Activated T-helper 1 cell treated with Interleukin-2 at 50 U/mL for 16 hours (primary cell): ENCODE data around the gene LSG1.
"Not testable (repeated sequence)": the region's sequence is repeated elsewhere in the genome, so short reads cannot be mapped to it uniquely, and the experiment has no call there.

Experiments
- DNase-seq: peaks from one replicate; pipeline ENCODE4 v3.0.0-alpha.2; 2020; ENCODE audit warnings: low read depth

The LSG1 gene

DNA sequence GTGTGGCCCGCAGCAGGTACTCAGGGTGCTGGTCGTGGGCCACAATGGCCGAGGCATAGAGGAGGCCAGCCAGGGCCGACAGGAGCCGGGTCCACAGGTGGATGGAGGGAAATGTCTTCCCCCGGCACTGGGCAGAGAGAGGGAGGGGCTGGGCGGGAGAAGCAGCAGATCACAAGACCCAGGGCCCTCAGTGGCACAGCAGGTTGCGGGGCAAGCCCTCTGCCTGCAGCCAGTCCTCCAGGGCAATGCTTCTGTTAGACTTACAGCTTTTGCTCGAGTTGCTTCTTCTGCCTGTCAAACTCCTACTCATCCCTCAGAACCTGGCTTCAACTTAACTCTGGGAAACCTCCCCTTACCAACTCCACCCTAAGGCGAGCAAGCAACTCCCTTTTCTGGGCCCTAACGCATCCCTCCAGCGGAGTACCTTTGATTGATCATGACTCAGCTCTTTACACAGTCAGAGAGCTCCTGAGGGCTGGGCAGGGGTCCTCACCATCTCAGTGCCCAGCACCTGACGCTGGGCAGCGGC lies 54.8 kb downstream of the LSG1 start:
- no peak for DNase-seq

- no peak for DNase-seq
These were observed 56.8 kb downstream of the LSG1 start for GRCh38 chr3:194615226-194615625.

- no peak for DNase-seq
These were observed 59.8 kb downstream of the LSG1 start for GRCh38 chr3:194612221-194612620.

DNA sequence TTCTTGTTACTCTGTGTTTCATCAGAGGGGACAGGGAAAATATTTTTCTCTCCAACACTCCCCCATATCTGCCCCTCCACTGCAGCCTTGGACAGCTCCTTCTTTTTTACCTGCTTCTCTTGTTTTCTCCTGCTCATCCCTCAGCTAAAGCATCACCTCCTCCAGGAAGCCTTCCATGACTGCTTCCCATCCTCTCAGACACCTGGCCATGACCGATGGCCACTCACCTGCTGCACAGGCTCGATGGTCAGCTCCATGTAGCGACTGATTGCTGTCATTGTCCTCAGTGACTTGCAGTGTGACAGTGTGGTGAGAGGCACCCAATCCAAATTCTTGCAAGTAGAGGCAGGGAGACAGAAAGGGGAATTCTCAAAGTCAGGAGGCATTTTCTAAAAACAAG lies 61.3 kb downstream of the LSG1 start:
- no peak for DNase-seq

GRCh38 chr3:194609601-194610000 lies 62.4 kb downstream of the LSG1 start:
- no peak for DNase-seq

DNA sequence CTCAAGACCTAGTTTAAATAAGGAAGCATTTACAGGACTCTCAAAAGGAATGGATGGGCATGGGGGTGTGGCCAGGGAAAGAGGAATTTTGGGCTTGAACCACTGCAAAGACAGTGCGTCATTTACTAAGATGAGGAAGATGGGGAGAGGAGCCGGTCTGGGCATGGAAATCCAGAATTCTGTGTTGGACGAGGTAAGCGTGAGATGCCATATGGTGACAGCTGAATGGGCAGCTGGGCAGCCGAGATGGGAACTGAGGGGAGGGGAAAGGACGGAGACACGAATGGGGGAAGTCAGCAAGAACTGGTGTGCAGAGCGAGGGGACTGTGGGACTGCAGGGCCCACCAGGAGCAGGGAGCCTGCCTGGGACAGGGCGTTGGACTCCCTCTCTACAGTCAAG lies 63.0 kb downstream of the LSG1 start:
- no peak for DNase-seq

DNA sequence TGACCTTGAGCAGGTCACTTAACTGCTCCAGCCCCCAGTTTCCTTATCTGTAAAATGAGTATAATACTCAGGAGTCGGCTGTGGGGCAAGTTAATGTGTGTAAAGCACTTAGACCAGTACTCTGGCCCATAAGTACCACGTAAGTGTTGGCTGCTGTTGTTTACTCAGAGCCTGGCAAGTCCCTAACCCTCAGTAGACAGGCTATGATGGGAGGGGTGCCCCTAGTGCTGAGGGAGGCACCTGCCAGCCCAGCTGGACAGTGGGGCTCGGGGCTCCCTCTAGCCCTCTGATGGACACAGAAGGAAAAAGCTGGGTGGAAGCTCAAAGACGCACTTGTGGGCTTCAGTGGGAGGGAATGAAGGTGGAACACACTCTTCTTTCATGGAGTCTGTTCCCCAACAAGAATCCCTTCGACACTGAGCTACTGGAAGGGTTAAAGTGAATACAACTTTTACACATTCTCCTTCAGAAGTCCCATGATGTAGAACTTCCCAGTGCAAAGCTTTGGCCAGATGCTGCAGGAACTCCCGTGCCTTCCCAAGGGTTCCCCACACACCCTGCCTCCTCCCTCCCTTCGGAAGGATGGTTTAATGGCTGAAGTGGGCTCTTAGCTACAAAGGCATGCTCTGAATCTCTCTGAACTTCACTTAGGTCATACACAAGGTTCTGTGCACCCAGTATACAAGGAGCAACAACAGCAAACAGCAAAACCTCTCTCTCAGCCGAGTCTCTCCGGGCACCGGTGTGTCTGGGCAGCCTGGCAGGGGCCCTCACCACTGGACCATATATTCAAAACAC lies 64.2 kb downstream of the LSG1 start:
- no peak for DNase-seq

DNA sequence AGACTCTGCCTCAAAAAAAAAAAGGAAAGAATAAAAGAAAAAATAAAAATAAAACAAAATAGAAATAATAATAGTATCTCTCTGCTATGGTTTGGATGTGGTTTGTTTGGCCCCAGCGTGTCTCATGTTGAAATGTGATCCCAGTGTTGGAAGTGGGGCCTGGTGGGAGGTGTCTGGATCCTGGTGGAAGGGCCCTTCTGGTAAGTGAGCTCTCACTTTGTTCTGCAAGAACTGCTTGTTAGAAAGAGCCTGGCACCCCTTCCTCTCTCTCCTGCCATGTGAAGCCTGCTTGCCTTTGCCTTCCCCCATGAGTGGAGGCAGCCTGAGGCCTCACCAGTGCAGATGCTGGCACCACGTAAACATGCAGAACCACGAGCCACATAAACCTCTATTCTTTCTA lies 65.0 kb downstream of the LSG1 start:
- DNase-seq: no peak

DNA sequence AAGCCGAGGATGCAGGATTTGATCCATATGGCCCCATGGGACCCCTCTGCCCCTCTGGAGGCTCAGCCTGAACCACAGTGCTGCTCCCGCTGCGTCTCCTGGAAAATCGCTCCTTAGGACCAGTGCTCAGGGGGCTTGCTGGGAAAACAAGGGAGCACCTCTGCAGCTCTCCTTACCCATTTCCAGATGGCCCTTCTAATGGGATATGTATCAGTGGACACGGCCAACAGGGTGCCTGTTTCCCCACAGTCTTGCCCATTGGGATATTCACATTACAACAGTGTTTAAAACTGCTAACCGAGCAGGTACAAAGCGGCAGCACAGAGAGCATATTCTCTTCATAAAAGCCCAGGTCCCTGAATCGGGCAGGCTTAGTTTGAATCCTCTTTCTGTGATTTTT lies 65.8 kb downstream of the LSG1 start:
- DNase-seq: no peak

GRCh38 chr3:194605314-194605713 lies 66.7 kb downstream of the LSG1 start:
- not testable (repeated sequence) for DNase-seq

DNA sequence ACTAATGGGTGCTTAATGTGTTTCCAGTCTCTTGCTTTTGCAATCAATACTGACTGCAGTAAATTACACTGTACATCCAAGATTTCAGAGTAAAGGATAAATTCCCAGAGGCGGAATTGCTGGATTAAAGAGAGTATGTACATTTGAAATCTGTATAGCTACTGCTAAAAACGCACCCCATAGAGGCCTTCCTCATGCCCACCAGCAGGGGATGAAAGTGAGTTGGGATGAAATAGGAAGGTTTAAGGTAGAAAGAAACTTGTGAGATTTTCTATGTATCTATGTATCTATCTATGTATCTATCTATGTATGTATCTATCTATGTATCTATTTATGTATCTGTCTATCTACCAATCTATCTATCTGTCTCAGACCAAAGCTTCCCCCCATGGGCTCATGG lies 67.2 kb downstream of the LSG1 start:
- no peak for DNase-seq

- DNase-seq: no peak
These were observed 67.9 kb downstream of the LSG1 start for GRCh38 chr3:194604126-194604525.

DNA sequence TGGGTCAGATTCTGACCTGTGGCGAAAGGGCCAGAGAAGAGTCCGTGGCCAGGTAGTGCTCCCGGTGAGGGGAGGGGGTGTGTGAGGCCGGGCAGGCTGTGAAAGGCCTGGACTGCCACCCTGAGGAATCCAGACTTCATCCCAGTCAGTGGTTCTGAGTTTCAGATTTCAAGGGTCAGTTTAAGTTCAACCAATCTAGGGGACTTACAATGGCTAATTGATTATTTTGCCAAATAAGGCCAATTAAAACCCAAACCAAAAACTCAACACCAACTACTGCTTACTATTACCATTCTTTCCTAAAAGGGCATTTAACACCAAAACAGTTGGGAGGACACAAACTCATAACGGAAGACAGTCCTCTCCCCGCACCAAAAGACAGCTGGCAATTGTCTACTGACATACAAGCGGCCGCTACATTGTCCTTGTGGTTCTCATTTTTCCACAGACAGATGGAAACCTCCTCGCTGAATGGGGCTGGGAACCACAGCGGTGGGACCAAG lies 69.3 kb downstream of the LSG1 start:
- DNase-seq: no peak

DNA sequence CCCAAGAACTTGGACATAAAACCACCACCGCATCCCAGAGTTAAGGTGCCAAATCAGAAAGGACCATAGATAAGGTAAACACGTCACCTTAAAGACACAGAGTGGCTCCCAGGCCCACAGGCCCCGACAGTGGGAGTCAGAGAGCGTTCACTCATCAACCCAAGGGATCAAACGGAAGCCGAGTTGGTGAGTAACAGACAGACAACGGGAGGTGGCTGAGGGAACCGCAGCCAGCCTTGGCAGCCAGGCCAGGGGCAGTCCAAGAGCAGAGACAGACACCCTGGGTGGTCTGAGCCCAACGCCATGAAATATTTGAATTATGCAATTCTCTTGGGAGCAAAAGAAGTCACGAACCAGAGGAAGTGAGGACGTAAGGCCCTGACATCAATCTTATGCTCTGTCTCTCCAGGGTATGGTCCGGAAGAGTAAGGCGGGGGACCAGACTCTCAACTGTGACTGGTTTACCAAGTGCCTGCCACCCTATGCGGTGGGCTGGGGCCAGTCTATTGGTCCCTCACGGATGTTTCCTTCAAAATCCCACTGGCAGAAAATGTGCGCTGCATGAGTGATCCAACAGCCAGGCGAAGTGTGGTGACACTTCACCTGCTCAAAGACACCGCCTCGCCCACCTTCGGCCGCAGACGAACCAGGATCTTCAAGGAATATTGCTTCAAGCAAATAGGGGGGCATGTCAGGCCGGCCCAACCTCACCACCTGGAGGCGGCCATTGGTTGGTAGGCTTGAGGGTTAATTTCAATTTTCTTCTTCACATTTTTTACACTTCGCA lies 73.0 kb downstream of the LSG1 start:
- no peak for DNase-seq

DNA sequence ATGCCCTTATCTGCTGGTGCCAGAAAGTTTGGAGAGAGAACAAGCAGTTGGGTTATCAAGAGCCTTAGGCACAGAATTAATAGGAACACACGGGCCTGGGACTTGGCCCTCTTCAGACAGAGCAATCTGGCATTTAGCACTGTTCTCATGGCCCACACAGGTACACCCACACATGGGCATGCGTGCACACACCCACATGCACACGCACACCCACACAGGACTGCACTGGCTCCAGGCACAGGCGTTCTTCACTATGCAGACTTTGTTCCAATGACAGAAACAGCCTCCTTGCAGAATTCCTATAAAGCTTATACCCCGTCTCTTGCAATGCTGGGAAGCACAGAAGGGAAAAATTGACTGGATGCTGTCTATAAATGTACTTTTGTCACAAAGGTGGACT lies 75.1 kb downstream of the LSG1 start:
- no peak for DNase-seq

- DNase-seq: no peak
These were observed 78.9 kb downstream of the LSG1 start for GRCh38 chr3:194592798-194593752.
